ENCODE measurements around the gene CLEC10A.
"Not testable (repeated sequence)": the region's sequence is repeated elsewhere in the genome, so short reads cannot be mapped to it uniquely, and the experiment has no call there.

Gene CLEC10A, protein sequence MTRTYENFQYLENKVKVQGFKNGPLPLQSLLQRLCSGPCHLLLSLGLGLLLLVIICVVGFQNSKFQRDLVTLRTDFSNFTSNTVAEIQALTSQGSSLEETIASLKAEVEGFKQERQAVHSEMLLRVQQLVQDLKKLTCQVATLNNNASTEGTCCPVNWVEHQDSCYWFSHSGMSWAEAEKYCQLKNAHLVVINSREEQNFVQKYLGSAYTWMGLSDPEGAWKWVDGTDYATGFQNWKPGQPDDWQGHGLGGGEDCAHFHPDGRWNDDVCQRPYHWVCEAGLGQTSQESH

DNA sequence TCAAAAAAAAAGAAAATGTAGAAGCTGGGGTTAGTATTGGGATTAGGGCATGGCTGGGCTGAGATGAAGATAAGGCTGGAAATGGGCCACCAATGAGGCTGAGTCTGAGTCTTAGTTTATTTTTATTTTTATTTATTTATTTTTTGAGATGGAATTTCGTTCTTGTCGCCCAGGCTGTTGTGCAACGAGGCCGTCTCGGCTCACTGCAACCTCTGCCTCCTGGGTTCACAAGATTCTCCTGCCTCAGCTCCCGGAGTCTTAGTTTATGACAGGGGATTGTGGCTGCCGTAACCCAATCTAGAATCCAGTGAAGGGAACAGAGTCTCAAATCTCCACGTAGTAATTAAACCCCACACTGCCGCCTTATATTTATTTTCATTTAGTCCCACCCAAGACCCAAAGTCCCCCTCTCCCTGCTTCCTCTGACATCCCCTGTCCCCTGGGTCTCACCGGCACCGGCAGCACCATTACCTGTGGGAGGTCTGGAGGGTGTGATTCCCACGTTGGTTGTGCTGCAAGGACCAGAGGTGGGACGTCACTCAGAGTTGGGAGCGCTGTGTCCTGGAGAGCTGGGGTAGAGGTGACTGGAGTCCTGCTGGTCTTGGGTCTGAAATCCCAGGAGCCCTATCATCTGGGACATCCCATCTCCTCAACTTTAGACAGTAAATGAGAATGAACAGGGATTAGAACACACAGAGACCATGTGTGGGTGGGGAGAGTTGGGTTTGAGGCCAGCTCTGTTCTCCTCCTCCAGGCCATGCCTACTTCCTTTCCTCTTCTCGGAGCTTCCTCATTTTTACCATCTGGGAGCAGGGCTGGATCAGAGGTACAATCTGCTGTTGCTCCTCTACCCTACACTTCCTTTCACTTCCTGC, at the start of gene CLEC10A:
CLEC10A (minus strand) TSS at position 671 of the 875 bp plus-strand sequence. CDS start 1,439 bp downstream, outside the sequence.
- DNase-seq: no peak

DNA sequence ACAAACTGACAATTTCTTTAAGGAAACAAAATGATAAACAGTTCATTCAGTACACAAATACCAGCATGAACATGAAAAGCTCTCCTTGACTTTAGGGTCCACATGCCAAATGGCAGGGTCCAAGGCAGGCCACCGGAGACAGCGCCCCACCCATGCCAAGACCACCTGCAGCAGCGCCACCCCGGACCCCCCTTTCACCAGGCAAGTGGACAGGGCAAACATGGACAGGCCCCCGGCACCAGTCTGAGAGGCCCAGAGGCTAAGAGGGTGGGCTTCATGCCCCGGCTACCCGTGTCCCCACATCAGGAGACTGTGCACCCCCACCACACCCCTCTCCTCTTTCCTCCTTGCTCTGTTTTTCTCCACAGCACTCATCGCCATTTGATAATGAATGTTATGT, 49.3 kb upstream of the CLEC10A start:
- no peak for DNase-seq

DNA sequence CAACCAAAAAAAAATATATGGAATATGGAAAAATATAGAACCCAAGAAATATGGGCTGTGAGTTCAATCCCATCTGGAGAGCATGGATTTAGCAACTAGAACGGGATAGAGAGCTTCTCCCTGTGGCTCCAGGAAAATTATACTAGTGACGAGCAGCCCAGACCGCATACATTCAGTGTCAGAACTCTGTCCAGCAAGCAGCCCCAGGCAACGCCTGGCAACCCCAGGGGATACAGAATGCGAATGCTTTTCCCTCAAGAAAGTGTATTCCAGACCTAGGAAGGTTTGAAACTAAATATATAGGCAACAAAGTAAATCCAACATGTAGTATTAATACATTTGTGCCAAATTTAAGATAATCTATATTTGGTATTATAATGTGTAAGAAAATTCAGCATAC, 48.1 kb upstream of the CLEC10A start:
- no peak for DNase-seq

DNA sequence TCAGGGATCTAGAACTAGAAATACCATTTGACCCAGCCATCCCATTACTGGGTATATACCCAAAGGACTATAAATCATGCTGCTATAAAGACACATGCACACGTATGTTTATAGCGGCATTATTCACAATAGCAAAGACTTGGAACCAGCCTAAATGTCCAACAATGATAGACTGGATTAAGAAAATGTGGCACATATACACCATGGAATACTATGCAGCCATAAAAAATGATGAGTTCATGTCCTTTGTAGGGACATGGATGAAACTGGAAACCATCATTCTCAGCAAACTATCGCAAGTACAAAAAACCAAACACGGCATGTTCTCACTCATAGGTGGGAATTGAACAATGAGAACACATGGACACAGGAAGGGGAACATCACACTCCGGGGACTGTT, 47.5 kb upstream of the CLEC10A start:
- not testable (repeated sequence) for DNase-seq

- not testable (repeated sequence) for DNase-seq
Measured at GRCh38 chr17:7126386-7126785, 46.3 kb upstream of the CLEC10A start.

DNA sequence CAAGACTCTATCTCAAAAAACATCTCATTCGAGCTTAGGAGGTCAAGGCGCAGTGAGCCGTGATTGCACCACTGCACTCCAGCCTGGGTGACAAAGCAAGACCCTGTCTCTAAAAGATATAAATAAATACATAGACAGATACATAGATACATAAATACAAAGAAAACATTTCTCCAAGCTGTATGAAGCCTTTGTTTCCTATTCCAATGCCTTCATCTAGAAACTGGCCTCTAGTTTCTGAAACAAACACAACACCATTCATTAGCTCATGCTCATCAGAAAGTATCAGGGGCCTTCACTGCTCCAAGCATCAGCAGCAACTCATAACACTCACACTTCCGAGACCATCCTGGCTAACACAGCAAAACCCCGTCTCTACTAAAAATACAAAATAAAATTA, 44.9 kb upstream of the CLEC10A start:
- no peak for DNase-seq

DNA sequence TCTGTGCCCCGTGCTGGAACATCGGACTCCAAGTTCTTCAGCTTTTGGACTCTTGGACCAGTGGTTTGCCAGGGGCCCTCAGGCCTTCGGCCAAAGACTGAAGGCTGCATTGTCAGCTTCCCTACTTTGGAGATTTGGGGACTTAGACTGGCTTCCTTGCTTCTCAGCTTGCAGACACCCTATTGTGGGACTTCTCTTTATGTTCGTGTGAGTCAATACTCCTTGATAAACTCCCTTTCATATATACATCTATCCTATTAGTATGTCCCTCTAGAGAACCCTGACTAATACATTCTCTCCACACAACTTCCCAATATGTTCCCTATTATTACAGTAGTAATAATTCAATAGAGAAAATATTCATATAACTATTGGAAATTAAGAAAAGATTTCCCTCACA, 43.8 kb upstream of the CLEC10A start:
- DNase-seq: no peak

DNA sequence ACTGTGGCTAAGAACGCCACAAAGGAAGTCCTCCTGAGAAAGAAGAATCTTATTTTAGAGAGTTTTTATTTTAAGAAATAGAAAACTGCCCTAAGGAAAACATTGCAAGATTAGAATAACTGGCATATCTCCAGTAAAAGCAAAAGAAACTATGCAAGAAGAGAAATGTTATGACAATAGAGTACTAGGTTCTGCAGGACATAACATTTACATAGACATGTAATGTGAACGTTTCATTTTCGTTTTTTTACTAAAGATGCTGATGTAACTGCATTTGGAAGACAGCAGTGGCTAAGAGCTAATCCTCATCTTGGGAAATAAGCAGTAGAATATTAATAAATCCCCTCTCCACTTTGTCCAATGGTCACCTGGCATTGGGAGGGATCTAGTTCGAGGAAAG, 42.3 kb upstream of the CLEC10A start:
- DNase-seq: no peak

GRCh38 chr17:7120635-7121034, 40.6 kb upstream of the CLEC10A start:
- not testable (repeated sequence) for DNase-seq

GRCh38 chr17:7120123-7120522, 40.1 kb upstream of the CLEC10A start:
- no peak for DNase-seq

DNA sequence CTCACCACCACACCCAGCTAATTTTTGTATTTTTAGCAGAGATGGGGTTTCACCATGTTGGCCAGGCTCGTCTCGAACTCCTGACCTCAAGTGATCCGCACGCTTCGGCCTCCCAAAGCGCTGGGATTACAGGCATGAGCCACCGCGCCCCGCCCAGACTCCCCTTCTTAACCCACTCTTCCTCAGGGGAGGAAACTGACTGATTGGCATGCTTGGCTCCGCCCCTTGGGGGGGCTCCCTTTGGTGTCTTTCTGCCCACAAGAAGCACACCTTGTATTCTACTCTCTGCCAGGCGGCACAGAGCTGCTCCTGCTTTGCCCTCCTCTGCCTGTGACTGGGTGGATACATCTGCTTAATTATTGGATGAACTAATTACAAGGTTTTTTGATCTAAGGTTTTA, 39.3 kb upstream of the CLEC10A start:
- DNase-seq: no peak

DNA sequence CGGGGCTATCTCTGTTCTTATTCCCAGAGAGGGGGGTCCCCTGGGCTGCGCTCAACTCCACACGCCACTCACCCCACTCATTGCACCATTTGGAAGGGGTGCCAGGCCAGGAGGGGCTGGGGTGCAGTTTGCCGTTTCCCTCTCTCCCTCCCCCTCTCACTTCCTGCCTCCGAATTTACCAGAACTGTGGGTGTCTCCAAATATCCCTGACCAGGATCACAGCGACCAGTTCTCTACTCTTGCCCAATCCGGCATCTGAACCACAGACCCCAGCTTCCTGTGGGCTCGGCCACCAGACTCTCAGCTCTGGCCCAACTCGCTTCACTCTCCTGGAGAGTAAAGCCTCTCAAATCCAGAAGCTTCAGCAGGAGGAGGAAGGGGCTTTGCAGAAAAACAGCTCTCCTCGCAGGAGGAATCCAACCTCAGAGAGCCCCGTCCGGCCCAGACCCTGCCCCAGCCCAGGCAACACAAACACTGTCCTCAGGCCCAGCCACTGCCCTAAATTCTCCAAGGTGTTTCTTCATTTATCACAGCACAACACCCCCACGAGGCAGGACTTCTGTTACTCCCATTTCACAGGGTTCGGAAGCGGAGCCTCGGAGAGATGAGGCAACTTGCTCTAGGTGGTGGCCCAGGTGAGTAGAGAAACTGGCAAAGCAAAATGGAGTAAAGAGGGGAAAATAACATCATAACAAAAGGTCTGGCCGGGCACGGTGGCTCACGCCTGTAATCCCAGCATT, 35.0 kb upstream of the CLEC10A start:
- DNase-seq: no peak

DNA sequence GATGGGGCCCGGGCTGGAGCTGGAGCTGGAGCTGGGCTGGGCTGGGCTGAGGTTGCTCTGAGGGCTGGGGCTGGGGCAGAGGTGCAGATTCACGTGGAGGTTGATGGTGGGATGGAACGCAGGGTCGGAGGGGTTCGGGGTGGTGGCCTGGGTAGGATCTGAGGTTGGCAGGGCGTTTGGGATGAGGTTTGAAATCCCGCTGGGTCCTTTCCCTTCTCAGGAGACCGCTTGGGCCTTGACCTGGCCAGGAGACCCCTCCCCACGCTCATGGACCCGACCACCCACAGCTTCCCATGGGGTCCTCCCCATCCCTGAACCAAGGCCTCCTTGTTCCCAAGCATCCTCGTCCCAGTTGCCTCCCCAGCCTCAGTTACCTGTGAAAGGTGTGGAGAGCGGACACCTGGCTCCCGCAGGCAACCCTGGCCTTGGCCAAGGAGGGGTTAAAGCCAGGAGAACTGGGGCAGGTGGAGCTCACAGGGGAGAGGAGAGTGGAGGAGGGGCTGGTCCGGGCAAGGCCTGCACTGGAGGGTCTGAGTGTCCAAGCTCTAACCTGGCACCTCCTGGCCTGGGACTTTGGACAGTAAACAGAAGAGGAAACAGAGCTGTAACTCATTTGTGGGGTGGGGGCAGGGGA, 34.3 kb upstream of the CLEC10A start, which contains the start of gene ASGR2:
ASGR2 (minus strand) TSS at position 582 of the 634 bp plus-strand sequence. CDS start 582 bp downstream, outside the sequence.
- no peak for DNase-seq

GRCh38 chr17:7113273-7114071, 33.4 kb upstream of the CLEC10A start:
- DNase-seq: no peak

DNA sequence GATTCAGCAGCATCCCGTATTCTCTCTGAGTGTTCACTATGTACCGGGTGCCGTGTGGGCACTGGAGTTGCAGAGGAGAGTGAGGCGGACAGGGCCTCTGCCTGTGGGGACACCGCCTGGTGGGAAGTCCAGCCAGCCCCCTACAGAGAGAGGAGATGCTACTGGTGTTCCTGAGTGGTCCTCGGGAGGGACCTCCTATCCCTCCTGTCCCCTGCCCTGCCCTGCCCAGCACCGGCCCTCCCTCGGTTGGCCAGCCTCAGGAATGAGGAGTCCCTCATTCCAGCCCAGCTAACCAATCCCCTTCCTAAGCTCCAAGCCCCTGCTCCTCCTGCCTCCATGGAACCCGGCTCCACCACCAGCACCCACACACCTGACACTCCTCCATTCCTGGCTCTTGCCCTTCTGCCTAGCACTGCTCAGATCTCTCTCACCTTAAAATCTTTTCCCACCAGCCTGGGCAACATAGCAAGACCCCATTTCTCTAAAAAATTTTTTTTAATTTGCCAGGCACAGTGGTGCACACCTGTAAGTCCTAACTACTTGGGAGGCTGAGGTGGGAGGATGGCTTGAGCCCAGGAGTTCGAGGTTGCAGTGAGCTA, 32.6 kb upstream of the CLEC10A start:
- DNase-seq: no peak

DNA sequence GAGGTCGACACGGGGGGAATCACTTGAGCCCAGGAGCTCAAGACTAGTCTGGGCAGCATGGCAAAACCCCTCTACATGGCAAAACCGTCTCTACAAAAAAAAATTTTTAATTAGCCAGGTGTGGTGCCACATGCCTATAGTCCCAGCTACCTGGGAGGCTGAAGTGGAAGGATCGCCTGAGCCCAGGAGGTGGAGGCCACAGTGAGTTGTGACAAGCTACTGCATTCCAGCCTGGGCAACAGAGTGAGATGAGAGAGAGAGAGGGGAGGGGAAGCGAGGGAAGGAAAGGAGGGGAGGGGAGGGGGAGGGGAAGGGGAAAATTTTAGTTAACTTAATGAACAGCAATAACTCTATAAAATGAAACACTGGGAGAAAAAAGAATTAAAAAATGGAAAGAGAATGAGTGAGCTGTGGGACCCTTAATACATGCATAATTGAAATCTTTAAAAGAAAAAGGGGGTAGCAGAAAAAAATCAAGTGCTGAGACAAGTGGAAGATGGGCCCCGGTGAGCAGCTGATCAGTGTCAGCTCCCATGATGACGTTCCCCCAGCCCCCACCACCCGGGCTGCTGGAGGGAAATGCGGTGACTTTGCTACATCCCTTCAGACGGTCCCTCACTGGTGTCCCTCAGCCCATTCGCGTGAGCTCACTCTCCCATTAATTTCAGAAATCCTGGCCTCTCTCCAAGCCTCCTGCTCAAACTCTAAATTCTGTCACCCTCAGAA, 31.9 kb upstream of the CLEC10A start:
- DNase-seq: no peak

GRCh38 chr17:7110617-7111306, 30.7 kb upstream of the CLEC10A start:
- no peak for DNase-seq

DNA sequence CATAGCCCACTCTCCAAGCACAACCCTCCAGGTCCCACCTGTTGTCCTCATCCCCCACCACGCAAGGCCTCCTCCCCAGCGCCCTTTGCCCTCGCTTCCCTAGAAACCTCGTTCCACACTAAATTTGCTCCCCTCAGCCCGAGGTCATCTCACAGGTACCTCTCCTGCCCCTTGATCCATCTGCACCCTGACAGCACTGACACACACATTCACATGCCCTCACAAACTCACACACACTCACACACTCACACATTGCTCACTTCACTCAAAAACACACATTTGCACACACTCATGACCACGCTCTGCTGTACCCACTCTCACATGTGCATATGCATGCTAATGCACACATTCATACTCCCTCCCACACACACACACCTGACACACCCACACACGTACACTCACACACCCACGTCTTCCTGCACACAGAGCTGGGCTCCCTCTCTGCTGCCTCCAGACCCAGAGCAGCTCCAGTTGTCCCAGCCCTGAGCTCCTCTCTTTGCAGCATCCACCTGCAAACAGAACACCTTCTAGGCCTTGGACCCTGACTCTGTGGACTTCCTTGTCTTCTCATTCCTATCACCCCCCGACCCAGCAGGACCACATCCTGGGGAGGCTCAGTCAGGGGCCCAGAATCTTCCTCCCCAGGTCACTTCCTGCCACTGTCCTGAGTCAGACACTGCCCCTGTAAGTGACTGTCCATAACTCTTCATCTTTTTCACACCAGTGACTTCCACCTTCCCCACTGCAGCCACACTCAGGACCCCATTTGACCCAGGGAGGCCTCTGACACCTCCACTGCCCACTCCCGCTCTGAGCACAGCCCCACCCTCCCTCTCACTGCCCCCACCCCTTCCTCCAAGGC, 29.6 kb upstream of the CLEC10A start:
- no peak for DNase-seq

DNA sequence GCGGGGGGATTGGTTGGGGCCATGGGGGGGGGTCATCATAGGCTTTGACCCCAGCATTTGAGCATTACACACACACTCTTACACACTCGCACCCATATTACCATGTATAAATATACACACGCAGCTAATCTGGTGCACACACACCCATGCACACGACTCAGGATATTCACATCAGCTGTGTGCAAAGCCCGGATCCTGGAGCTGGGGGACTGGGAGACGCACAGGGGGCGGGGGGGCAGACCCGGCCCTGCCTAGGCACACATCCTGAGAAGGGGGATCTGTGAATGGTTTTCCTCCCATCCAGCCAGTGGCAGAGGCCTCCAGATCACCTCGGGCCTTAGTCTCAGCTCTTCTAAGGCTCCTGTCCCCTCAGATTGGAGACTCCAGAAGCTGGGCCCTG, 28.9 kb upstream of the CLEC10A start:
- no peak for DNase-seq

Data from RPMI8226 (cell line).